HG03196 (cell line): ENCODE data around the gene CHADL.
"Not testable (repeated sequence)": the region's sequence is repeated elsewhere in the genome, so short reads cannot be mapped to it uniquely, and the experiment has no call there.

Experiments
- ATAC-seq: cut with Tn5 transposase; IDR thresholded peaks from one replicate; pipeline ENCODE4 v1.9.1; 2021; ENCODE audit not compliant: unreplicated experiment

The CHADL gene

DNA sequence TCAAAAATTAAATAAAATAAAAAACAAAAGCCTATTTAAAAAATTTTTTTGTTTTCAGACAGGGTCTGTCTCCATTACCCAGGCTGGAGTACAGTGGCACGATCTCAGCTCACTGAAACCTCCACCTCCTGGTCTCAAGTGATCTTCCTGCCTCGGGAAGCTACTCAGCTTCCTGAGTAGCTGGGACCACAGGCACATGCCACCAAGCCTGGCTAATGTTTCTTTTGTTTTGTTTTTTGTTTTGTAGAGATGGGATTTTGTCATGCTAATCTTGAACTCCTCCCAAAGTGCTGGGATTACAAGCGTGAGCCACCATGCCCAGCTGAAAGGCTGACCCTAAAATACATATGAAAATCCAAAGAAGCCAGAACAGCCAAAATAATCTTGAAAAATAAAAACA, 56.1 kb downstream of the CHADL start:
- ATAC-seq, result no peak

DNA sequence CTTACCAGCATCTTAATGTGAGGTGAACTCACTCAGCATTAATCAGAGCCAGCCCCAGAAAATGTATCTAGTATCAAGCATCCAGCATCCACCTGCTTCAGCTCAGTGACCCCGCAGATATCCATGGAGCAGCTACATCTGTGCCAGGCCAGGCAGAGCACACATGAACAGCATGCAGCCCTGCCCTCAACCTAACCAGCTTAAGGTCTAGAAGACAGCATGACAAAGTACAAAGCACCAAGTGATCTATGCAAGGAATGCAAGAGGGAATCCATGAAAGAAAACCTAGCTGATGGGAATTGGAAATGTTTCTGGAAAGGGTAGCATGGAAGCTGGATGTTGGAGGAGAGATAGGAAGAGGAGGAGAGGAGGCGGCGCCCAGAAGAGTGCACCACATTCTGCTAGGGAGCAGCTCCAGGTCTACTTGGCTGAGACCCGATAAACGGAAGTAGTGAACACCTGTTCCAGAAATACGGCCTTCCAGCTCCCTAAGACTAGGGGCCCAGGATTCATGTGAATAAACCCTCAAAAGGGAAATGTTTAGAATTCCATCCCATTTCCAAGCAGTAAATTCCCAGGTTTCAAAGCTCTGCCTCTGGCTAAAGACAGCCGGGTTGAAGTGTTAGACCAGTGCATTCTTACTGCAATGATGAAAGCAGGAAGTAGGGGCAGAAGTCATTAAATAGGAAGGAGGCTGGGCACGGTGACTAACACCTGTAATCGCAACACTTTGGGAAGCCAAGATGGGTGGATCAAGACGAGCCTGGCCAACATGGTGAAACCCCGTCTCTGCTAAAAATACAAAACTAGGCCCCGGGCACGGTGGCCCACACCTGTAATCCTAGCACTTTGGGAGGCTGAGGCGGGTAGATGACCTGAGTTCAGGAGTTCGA, 59.1 kb downstream of the CHADL start:
- no peak for ATAC-seq

GRCh38 chr22:41180926-41181325, 59.8 kb downstream of the CHADL start:
- ATAC-seq, result no peak

- ATAC-seq, result not testable (repeated sequence)
These were observed 60.4 kb downstream of the CHADL start for GRCh38 chr22:41180362-41180761.
